Stimulated activated CD8-positive, alpha-beta memory T cell treated with anti-CD3 and anti-CD28 coated beads, Interleukin-2, amount 100 ng/mL, for 48 hours (primary cell): ENCODE data around the gene CD160.
"Not testable (repeated sequence)": the region's sequence is repeated elsewhere in the genome, so short reads cannot be mapped to it uniquely, and the experiment has no call there.

Experiments
- DNase-seq, 2 donors: peaks; one replicate each; pipeline ENCODE4 v3.0.0-alpha.2; 2020; ENCODE audit warnings: low read depth in 2 of 2

CD160 gene

DNA sequence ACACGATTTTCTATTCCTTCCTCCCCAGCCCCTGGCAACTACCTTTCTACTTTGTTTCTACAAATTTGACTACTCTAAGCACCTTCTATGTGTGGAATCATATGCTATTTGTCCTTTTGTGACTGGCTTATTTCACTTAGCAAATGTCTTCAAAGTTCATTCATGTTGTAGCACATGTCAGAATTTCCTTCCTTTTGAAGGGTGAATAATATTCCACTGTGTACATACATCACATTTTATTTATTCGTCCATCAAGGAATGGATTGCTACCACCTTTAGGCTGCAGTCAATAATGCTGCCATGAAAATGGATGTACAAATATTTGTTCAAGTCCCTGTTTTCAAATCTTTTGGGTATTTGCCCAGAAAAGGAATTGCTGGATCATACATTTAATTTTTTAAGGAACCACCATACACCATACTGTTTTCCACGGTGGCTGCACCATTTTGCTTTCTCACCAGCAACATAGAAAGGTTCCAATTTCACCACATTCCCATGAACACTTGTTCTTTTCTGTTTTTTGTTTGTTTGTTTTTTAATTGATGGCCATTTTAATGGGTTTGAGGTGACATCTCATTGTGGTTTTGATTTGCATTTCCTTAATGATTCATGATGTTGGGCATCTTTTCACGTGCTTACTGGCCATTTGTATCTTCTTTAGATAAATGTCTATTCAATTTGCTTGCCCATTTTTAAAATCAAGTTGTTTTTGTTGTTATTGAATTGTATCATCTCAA lies 8.8 kb upstream of the CD160 start:
- DNase-seq = no peak

DNA sequence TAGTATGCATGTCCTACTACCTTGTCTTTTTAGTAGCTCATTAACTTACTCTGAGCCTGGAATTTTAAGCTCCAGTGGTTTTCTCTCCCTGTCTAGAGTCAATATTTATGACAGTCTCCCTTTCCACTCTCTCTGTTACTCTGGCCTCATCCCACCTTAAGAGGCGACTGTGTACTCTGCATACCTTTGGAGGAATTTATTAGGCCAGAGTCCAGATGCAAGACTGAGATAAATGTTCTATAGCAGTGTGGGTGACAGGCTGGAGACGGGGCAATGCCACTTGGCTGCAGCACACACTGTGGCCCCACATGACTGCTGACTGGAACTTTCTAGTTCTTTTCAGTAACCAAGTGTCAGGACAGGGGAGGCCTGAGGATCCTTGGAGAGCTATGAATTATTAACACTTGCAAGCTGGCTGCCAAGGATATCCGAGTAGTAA lies 8.1 kb upstream of the CD160 start:
- no peak for DNase-seq

GRCh38 chr1:145714524-145715111 lies 4.7 kb upstream of the CD160 start:
- DNase-seq = no peak

DNA sequence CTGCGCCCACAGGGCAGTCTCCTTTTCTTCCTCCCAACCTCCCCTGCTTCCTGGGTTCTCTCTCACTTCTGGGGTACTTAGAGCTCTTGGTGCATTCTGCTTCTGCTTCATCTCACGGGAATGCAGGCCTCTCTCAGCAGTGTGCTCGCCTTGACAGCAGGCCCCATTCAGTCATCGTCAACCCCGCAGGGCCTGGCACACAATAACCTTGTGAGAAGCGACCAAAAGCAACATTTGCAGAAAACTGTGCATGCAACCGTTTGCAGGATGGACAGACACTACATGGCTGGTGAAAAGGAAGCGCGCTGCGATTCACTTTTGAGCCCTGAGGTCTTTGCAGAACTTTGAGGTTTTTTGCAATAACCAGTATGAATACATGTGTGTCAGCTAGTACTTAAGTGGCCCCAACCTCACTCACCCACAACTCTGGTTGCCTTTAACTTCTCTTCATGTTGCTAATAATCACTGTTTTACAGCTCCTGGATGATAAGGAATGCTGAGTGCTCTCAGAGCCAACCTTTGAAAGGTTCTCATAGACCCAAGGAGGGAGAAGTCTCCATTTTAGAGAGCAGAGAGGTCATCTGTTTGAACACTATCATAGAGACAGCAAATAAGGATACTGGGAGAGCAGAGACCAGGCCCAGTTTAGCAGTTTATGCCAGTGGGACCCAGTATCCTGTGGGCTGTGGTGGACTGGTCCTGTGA lies 2.5 kb upstream of the CD160 start:
- DNase-seq = no peak

- DNase-seq = no peak
These were observed 1.5 kb upstream of the CD160 start for GRCh38 chr1:145717833-145718232.

DNA sequence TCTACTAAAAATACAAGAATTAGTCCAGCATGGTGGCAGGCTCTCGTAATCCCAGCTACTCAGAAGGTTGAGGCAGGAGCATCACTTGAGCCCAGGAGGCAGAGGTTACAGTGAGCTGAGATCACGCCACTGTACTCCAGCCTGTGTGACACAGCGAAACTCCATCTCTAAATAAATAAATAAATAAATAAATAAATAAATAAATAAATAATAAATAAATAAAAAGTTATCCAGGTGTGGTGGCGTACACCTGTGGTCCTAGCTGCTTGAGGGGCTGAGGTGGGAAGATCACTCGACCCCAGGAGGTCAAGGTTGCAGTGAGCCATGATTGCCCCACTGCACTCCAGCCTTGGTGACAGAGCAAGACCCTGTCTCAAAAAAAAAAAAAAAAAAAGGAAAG lies 834 bp upstream of the CD160 start:
- not testable (repeated sequence) for DNase-seq

GRCh38 chr1:145720556-145720877 lies 1.2 kb downstream of the CD160 start:
- no peak for DNase-seq

DNA sequence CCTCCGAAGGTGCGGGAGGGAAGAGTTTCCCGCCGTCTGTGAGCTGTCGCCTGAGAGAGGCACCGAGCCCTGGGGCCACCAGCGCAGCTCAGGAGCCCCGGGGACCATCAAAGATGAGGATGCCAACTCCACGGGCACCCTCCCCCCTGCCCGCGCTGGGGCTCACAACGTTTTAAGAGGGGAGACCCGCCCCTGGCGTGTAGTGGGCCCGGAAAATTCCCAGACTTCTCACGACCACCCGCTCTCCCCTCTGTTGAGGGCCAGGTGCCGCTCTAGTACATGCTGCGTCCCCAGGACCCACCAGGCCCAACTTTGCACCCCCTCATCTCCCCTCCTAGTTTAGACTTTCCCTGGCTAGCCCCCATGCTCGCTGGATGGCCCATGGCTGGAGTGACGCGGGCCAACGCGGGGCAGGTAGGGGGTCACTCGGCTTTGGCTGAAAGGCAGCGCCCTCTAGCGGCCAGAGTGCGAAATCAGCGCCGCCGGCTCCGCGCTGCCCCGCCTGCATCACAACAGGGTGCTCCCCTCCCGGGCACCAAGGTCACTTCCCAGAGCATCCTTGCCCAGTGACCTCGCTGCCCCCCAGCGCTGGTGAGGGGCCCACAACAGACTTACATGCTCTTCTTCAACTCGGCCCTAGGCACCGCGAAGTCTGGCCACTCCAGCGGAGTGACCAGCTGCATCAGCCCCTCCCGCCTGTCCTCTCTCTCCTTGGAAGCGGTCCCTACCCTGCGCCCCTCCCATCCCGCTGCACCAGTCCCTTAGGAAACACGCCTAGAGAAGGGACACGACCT lies 1.8 kb downstream of the CD160 start:
- peak; percentile 62 to 68 for DNase-seq

DNA sequence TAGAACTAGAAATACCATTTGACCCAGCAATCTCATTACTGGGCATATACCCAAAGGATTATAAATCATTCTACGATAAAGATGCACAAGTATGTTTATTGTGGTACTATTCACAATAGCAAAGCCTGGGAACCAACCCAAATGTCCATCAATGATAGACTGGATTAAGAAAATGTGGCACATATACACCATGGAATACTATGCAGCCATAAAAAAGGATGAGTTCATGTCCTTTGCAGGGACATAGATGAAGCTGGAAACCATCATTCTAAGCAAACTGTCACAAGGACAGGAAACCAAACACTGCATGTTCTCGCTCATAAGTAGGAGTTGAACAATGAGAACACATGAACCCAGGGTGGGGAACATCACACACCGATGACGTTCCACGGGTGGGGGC lies 6.9 kb downstream of the CD160 start:
- DNase-seq = not testable (repeated sequence)

DNA sequence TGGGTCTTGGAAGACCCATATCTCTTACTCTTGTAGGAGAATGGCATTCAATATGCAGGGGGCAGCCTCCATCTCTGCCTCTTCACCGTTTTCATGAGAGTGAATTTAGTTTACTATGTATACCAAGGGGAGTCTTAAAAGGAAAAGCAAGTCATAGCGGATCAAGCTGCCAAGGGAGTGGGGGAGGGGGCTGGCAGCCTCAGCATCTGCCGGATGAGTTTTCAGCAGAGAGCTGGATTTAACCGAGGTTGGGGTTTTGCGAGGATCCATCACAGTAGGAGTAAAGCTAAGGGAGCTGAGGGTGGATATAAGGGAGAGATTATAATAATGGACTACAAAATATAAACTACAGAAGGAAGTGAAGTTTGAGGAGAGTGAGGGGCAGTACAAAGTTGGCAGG lies 9.9 kb downstream of the CD160 start:
- no peak for DNase-seq

- no peak for DNase-seq
These were observed 10.6 kb downstream of the CD160 start for GRCh38 chr1:145729666-145730436.

GRCh38 chr1:145730467-145730866 lies 11.2 kb downstream of the CD160 start:
- no peak for DNase-seq

GRCh38 chr1:145730900-145731299 lies 11.6 kb downstream of the CD160 start:
- no peak for DNase-seq

DNA sequence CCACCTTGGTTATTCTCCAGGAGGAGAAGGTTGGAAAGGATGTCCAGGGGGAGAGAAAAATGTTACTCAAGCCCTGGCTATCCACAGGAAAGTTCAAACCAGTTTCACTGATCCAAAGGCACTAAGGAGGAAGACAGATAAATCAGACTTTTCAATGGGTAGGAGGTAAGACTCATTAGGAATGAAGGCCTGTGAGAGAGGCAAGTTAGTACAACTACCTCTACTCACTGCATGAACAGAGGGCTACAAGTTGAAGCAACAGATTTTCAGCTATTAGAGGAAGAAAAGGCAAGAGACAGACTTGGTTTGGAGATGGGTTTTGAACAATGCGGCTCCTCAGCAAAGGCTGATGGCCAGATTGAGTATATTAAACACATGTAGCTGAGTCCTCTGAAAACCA lies 16.9 kb downstream of the CD160 start:
- no peak for DNase-seq

DNA sequence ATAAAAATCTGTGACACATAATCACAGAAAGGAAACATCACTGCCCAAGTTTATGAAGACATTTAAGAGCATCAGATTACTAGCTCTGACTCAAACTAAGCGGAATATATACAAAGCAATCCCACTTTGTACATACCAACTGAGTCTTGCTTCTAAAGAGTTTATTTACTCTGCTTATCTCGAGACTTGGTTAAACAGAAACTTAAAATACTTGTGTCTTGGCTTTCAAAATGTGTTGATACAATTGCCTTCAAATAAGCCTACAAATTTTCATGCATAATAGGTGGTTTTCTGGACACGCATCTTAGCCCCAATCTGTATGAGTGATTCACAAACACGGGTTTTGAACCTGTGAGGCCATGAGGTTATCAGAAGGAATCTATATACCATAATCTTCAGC lies 21.0 kb downstream of the CD160 start:
- no peak for DNase-seq

GRCh38 chr1:145747398-145748247 lies 28.3 kb downstream of the CD160 start:
- DNase-seq = no peak

GRCh38 chr1:145750426-145750825 lies 31.1 kb downstream of the CD160 start:
- no peak for DNase-seq

DNA sequence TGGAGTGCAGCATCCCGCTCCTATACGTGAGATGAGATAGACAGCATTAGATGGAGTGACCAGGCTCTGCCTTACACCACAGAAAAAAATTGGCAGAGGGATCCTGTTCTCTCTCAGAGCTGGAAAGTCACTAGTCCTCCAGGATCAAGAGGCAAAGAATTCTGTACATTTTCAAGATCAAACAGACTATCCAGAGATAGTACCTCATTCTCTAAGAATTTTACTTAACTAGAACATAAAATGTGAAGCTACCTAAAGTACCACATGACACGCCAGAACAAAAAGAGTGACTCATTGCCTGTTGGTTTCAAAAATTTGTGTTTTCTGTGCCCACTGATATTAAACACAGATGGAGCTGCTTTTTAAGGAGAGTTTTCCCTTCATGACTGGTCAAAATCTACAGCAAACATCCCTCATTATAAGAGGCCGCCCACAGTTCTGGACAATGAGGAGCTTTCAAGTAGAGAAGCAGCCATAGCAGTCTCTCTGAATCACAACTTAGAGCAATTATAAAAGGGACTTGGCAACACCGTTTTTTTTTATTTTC lies 32.3 kb downstream of the CD160 start:
- DNase-seq = no peak

DNA sequence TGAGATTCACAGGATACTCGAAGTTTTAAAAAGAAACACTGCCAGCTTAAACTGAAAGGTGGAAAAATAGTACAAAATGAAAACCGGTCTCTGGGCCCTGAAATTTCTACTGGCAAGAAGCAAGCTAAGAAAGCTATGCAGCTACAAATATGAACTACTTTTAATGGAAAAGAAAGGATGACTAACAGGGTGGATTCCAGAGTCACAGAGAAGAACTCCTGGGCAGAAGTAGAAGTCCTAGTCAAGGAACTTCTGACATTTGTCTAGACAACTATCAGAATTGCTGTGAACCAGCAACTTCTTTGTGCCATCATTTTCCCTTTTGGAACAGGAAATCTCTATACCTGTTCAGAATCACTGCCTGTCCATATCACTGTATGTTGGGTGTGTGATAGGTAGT lies 38.1 kb downstream of the CD160 start:
- no peak for DNase-seq

- DNase-seq = no peak
These were observed 38.8 kb downstream of the CD160 start for GRCh38 chr1:145758116-145758515.
